ENCODE results near the gene FAM13C. TPM values are rescaled to one million over a fixed set of nuclear protein-coding genes. Genes with fewer than 3 reads are reported as not detected.

The FAM13C gene
- total RNA-seq, 1 donor from 2014 or later, result 11.8 TPM

GRCh38 chr10:59323831-59324401 is 38.4 kb downstream of the FAM13C start:
- Histone ChIP-seq H3K4me3 (no peak overlapping the region), H3K36me3 (no peaks in the 10 kb centered on the region), H3K27ac (no peak overlapping the region), H3K9me3 (no peaks in the 10 kb centered on the region), H3K4me1 (no peaks in the 10 kb centered on the region), H3K27me3 (no peaks in the 10 kb centered on the region)
- ATAC-seq (no peak), DNase-seq (no peak)
- no peak for TF ChIP-seq CTCF (IDR thresholded peaks at IDR 0.05)
- intact Hi-C loops (cut with DNase I), result no loop called here

GRCh38 chr10:59323036-59323459 is 39.3 kb downstream of the FAM13C start:
- Histone ChIP-seq H3K4me1 (no peaks in the 10 kb centered on the region), H3K36me3 (no peaks in the 10 kb centered on the region), H3K4me3 (no peak overlapping the region), H3K9me3 (no peaks in the 10 kb centered on the region), H3K27me3 (no peaks in the 10 kb centered on the region), H3K27ac (no peak overlapping the region)
- DNase-seq (no peak), ATAC-seq (no peak)
- no peak for TF ChIP-seq CTCF (IDR thresholded peaks at IDR 0.05)
- intact Hi-C loops (cut with DNase I), result no loop called here

- H3K4me1 ChIP-seq, result no peaks in the 10 kb centered on the region
- H3K36me3 ChIP-seq, result no peaks in the 10 kb centered on the region
- intact Hi-C loops (cut with DNase I), result no loop called here
- H3K27ac ChIP-seq, result no peak overlapping the region
- no peak overlapping the region for H3K4me3 ChIP-seq
- no peak for TF ChIP-seq CTCF (IDR thresholded peaks at IDR 0.05)
- ATAC-seq, result no peak
- no peak for DNase-seq
- no peaks in the 10 kb centered on the region for H3K27me3 ChIP-seq
- H3K9me3 ChIP-seq, result no peaks in the 10 kb centered on the region
These were observed 40.2 kb downstream of the FAM13C start for GRCh38 chr10:59322131-59322530.

GRCh38 chr10:59320355-59320754 is 42.0 kb downstream of the FAM13C start:
- no peaks in the 10 kb centered on the region for H3K9me3 ChIP-seq
- TF ChIP-seq CTCF (IDR thresholded peaks at IDR 0.05), result no peak
- ATAC-seq (no peak), DNase-seq (no peak)
- peaks cover 5% of the 10 kb centered on the region for H3K4me1 ChIP-seq
- H3K27me3 ChIP-seq, result no peaks in the 10 kb centered on the region
- H3K4me3 ChIP-seq, result no peak overlapping the region
- intact Hi-C loops (cut with DNase I), result no loop called here
- no peak overlapping the region for H3K27ac ChIP-seq
- H3K36me3 ChIP-seq, result no peaks in the 10 kb centered on the region

- Histone ChIP-seq H3K27me3 (no peaks in the 10 kb centered on the region), H3K4me3 (no peak overlapping the region), H3K36me3 (no peaks in the 10 kb centered on the region), H3K4me1 (peaks cover 5% of the 10 kb centered on the region), H3K27ac (no peak overlapping the region), H3K9me3 (no peaks in the 10 kb centered on the region)
- DNase-seq (no peak), ATAC-seq (no peak)
- intact Hi-C loops (cut with DNase I), result no loop called here
- no peak for TF ChIP-seq CTCF (IDR thresholded peaks at IDR 0.05)
These were observed 42.5 kb downstream of the FAM13C start for GRCh38 chr10:59319854-59320253.

- DNase-seq (no peak), ATAC-seq (no peak)
- intact Hi-C loops (cut with DNase I), result no loop called here
- Histone ChIP-seq H3K27me3 (no peaks in the 10 kb centered on the region), H3K4me1 (peaks cover 5% of the 10 kb centered on the region), H3K27ac (no peak overlapping the region), H3K4me3 (no peak overlapping the region), H3K9me3 (no peaks in the 10 kb centered on the region), H3K36me3 (no peaks in the 10 kb centered on the region)
- no peak for TF ChIP-seq CTCF (IDR thresholded peaks at IDR 0.05)
These were observed 45.3 kb downstream of the FAM13C start for GRCh38 chr10:59317066-59317465.

Measured in upper lobe of right lung (tissue), 1 donor.